NCI-H2081 (cell line): Measurements from ENCODE around the gene ZNF219.
A peak's percentile ranks its signal among the peaks of the same experiment; 100 is the strongest.

Experiments
- DNase-seq, 2 experiments: peaks; one replicate each; lab custom pipeline; 2025; lab: John Stamatoyannopoulos, UW

ZNF219 gene

DNA sequence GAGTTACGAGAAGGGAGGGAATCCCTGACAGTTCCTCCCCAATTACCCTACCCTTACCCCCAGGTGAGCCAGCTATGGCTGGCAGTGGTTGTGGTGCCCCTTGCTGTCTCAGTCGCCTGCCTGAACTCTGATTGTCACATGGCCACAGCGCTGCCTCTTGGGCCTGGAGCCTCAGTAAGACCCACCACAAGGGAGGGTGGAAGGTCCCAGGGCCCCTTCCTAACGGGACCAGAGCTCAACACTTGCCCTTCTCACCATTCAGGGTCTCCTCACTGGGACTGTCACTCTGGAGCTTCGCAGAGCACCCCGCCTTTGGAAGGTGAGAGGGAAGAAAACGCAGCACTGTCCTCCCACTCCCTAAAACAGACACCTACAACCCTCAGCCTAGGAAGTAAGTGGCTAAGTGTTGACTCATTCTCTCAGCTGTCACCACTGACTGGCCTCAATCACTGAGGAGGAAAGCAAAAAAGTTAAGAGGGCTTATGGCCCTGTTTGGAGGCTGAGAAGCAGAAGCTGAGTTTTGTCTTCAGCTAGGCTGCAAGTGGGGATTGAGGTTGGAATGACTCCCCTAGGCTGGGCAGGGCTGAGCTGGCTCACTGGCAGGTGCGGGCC is 3.5 kb upstream of the ZNF219 start:
- DNase-seq = no peak

DNA sequence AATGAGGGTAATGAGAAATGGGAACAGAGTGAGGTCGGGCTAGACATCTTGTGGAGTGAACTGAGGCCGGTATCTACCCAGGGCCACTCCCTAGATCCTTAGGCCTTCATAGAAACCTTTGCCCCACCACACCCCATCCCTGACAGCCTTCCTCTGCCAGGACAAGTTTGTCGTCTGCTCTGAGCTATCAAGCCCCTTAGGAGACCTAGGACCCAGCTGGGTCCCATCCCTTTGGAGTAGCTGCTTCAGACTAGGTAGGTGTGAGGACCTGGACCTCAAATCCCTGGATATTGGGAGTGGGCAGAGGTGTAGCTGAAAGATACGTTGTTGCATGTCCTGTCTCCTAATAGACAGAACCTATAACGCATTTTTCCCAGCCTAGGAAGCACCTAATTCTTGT is 2.5 kb upstream of the ZNF219 start, which contains the start of gene TMEM253:
TSS of gene TMEM253 (plus strand) at position 136 of the 400 bp plus-strand sequence. CDS start 278 bp downstream, outside the sequence.
- no peak for DNase-seq

DNA sequence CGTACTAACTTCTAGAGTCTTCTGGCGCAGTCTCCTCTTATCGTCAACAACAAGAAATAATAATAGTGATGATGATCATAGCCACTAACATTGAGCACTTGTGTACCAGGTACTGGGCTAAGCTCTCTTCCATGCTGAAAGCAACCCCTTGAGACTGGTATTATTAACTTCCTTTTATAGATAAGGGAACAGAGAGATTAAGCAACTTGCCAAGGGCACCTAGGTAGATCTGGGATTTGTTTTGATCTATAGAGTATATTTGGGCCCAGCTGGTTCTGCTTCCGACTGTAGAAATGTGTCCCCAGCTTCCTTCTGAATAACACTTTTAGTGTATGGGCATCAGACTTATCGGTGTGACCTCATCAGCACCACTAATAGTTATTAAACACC is 1.1 kb upstream of the ZNF219 start:
- no peak for DNase-seq

DNA sequence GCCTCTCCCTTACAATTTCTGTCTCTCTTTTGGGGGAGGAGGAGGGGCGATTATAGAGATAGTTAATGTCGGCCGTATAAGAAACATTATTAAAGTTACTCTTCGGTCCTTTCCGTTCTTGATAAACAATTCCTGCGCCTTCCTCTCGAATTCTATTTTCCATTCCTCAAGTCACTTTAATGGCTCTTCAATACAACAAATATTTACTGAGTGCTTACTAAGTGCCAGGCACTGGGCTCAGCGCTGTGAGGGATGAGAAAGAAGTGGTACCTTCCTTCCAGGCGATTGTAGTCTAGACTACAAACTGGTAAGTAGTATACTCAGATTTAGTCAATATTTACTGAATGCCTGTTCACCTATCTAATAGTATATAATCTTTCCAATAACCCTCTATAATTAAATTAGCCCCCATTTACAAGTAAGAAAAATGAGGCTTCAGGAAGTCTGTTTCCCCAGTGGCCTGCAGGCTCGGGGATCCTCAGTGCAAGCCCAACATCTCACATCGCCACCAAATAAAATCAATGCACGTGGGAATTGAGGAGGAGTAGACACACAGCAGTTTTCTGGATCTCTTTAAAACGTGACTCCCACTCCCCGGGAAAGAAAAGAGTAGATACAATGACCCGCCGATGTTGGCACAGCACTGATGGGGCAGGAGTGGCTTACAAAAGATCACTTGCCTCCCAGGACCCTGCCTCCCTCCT is 589 bp upstream of the ZNF219 start:
- DNase-seq = no peak

DNA sequence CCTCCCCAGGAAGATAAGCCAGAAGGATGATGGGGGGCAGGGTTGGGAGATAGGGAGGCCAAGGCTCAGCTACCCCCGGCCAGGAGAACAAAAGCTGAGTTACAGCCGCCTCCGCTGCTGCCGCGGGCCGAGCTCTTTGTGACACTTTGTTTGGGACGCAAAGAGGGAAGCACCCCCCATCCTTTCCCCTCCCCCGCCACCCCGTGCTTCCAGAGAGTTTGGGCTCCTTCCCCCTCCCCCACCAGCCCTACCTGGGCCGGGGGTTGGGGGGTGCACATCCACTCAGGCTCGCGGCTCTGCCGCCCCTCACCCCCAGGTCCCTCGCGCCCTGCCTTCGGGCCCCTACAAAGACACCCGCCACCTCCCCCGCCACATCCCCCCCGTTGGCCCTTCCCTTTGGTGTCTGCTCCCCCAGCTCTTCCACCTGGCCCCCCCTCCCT is 799 bp downstream of the ZNF219 start:
- DNase-seq = no peak

DNA sequence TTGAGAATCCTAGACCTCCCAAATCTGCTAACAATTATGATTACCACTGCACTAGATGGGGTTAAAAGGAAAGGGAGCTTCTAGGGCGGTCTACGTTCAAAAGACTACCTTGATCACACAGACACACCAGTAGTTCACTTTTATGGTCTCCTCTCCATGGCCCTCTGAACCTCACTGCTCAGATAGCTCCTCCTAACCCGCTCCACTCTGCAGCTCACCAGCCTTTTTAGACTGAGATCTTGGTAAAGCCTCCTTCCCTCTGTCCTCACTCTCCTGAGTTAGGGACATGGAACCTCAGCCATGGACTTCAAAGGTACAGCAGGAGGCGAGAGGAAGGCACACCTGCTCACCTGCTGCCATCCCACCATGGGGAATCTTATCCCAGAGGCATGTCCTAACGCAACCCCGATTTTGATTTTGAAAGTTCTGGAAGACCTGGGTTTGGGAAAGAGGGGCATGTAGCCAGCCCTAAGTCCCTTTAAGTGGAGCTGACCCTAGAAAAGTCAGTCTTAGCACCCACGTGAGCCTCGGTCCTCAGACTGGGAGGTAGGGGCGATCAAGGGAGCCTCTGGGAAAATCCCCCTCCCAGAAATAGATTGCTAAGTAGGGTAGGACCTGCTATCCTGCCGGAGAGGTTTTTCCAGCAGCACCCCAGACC is 1.3 kb downstream of the ZNF219 start:
- DNase-seq = no peak

DNA sequence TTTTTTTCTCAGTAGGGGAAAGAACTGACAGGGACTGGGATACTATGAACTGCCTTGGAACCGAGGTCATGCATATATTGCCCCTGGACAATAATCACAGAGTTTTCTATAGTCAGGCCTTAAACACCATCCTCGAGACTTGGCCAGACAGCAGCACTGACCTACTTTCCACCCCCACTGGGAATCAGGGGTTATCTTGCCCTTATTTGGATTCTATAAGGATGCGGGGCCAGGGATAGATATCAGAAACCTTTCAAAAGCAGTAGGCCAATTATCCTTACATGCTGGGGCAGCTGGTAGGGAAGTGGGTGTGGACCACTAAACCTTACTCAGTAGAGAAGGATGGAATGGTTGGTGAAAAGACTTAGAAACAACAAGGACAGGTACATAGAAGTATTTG is 2.0 kb downstream of the ZNF219 start:
- DNase-seq = no peak

DNA sequence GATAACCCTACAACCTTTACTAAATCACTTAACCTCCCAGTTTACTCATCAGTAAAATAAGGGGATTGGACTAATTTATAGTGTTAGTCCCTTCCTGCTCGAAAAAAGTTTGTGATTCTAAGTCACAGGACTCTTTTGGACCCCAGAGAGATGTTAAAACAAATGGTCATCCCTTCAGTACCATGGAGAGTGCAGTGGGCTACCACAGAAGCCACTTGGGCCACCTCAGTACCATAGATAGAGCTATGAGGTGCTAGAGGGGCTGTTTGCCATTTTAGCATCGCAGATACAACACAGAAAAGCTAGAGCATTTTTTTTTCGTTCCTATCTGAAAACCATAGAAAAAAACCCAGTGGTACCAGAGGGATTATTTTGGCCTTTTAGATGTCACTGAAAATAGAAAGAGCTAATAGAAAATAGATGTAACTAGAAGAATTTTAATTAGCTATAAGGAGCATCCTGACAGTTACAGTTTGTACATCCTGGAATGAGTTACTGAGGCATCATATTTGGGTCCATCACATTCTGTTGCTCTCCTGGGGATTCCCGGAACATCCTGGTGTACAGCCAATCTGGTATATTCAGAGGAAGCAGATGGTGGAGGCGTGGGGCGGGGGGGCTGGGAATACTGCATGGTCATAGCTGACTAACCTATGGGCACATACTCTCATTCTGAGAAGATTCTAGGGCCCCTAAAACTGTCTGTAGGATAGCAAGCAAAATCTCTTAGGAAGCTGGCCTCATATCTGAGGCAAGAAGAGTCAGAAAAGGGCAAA is 2.8 kb downstream of the ZNF219 start:
- DNase-seq = no peak

DNA sequence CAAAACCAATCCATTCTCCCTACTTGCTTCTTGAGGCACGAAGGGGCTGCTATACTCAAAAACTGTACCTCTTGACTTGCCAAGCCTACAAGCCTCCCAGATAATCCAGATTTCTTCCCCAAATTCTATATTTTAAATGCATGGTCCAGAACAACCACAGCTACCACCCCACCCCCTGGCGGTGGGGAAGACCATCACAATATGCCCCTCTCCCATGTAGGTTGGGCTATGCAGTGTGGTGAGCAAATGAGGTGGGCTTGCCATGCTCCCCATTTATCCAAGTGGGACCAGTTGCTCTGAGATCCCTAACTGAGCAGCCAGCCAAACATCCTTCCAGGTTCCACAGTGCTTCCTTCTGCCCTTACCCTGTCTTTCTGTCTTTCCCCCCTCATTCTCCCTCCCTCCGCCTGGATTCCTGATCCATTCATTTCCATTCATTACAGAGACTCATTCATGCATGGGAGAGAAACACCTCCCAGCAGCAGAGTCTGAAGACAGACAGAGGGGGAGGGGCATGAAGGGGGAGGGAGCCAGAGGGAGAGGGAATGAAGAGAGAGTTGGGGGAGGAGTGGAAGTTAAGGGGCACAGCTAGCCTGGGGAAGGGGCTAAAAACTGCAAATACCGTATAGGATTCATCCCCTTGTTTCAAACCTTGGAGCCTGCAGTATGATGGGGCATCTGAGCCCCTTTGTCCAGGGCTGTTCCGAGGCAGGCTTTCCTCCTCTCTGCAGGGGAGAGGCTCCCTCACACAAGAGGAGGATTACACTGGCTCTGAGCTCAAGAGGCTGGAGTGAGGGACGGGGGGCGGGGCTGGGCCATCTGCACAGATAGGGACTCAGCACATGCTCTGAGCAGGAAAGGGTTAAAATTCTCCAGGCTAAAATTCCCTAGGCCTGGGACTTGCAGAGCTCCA is 4.4 kb downstream of the ZNF219 start:
- DNase-seq = no peak

DNA sequence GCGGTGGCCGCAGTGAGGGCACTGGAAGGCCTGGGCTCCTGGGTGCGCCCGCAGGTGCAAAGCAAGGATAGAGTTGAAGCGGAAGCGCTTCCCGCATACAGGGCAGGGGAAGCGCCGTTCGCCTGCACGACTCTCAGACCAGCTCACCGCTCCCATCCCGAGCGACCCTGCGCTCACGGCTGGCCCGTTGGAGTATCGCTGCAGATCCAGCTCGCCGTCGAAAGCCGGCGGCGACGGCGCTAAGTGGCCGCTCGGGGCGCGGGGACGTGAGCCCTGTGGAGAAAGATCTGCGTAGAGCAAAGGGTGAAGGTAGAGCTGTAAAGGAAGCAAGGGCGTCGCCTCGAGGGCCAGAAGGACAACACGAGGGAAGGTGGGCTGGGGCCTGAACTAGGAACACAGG is 5.4 kb downstream of the ZNF219 start:
- no peak for DNase-seq

DNA sequence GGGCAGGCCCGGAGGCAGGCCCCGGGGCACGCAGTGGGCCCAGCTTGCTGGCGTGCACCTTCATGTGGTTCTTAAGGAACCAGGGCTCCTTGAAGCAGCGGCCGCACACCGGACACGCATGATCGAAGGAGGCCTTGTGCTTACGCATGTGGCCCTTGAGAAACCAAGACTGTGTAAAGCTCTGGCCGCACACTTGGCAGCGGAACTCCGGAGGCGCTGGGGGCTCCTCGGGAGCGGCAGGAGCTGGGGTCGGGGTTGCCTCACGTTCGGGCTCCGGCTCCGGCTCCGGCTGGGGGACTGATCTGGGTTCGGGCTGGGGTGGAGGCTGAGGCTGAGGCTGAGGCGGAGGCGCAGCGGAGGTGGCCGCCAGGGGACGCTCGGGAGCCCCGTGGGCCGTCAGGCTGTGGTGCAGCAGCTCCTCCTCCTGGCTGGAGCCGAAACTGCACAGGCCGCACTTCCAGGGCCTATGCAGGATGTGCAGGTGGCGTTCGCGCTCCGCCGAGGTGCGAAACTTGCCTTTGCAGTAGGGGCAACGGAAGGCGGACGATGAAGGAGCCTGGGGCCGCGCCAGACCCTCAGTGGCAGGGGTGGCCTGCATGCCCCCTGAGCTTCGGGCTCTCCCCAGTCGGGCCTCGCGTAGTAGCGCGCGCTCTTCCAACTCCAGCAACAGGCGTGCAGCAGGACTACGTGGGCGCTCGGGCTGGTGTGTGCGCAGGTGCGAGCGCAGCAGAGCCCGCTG is 6.0 kb downstream of the ZNF219 start:
- no peak for DNase-seq

DNA sequence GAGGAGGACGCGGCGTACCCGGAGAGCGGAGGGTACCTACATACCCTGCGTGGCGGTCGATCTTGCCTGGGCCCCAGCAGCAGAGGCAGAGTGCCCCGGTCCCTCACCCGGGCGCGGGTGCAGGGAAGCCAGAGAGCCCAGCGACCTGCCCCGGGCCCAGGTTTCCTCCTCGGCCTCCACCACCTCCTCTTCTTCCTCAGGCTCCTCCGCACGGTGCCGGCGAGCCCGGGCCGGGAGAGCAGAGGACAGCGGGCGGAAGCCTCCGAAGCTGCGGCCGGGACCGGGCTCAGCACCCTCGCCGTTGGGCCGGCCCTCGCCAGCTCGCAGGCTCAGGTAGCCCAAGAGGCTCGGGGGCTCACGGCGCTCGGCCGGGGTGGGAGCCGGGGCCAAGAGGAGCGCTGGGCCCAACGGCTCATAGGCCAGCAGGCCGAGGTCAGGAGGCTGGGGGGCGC is 6.6 kb downstream of the ZNF219 start:
- DNase-seq = no peak

DNA sequence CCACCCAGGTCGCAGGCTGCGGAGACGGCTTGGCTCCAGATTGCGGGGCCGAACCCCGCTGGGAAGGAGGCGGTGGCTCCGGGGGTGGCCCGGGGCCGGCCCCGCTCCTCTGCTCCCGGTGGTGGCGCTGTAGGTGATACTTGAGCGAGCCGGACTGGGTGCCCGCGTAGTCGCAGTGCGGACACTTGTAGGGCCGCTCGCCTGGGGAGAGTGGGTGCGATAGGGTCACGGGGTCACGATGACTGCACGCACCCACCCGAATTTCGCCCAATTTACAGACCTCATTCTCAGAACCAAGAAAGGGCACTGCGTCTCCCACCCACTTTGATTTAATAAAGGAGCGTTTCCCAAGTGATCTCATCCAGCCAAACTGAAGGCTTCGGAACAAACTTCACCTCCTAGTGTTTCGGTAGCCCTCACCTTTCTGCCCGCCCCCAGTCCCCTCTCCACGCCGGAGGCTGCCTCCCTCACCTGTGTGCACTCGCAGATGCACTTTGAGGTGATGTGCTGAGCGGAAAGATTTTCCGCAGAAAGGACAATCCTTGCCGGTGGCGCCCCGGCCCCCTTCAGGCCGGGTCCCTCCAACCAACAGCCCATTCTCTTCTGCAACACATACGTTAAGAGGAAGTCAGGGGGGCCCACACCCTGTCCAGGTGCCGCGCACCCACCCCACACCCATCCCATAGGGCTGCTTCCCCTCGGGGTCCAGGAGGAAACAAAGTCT is 7.4 kb downstream of the ZNF219 start:
- no peak for DNase-seq

DNA sequence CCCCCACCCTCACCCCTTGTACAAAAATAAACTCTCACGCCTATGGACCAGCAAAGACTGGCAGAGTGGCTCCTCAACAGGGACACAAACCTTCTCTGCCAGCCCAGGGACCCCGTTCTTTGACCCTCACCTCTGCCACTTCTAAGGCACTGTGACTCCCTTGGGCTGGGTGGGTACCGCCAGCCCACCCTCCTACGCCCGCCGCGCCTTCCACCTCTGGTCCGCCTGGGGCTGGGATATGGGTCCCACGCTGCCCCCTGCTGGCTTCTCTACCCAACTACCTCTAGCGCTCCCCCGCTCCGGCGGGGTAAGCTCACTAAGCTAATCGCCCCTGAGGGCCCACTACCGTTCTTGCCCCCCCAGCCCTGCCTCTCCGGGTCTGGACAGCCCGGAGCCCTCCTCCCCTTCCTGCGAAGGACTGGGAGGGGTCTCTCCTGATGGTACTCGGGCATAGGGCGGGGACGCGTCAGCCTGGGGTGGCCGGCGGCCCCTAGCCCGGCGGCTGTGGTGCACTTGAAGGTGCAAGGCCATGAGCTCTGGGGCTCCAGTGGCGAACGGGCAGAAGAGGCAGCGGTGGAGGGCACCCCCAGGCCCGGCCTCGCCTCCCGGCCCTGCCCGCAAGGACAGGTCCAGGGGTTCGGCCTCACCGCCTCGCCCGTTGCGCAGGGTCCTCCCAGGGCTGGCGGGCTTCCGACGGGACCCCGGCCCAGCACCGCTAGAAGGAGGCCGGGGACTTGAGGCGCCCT is 8.1 kb downstream of the ZNF219 start:
- no peak for DNase-seq

DNA sequence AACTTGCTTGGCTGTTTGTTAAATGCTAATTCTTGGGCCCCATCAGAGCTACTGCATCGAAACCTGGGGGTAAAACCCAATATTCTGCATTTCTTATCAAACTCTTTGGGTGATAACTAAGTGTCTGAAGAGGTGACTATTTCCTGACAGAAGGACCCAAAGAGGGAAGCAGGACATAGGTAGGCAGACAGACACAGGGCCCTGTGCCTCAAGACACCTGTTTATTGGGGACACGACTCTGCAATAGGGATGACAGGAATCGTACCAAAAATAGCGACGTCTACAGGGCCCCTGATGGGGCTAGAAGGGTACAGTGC is 8.6 kb downstream of the ZNF219 start:
- DNase-seq = no peak

DNA sequence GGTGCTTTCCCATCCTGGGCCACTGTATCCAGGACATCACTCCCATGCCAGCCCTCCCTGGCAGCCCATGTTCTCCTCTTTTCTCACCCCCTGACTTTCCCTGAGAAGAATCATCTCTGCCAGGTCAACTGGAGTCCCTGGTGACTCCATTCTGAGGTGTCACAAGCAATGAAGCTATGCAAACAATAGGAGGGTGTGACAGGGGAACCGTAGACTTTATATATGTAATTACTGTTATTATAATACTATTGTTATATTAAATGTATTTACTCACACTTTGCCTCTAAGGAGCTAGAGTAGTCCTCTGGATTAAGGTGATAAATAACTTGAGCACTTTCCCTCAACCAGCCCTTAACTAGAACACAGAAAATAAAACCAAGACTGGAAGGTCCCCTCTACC is 9.2 kb downstream of the ZNF219 start:
- no peak for DNase-seq

DNA sequence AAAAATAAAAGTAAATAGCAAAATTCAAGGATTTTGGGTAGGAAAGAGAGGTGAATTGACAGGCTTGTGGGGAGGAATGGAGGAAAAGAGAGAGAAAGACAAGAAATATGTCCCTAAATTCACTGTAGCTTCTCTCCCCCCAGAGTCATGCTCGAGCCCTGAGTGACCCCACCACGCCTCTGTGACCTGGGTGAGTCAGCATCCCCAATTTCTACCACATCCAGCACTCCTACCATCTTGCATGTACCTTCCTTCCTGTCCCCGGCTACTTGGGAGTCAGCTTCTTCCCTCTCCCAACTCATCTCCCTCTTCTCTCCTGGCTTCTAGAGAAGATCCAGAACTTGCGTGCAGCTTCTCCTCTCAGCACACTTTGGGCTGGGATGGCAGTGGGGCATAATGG is 9.8 kb downstream of the ZNF219 start:
- DNase-seq = no peak

DNA sequence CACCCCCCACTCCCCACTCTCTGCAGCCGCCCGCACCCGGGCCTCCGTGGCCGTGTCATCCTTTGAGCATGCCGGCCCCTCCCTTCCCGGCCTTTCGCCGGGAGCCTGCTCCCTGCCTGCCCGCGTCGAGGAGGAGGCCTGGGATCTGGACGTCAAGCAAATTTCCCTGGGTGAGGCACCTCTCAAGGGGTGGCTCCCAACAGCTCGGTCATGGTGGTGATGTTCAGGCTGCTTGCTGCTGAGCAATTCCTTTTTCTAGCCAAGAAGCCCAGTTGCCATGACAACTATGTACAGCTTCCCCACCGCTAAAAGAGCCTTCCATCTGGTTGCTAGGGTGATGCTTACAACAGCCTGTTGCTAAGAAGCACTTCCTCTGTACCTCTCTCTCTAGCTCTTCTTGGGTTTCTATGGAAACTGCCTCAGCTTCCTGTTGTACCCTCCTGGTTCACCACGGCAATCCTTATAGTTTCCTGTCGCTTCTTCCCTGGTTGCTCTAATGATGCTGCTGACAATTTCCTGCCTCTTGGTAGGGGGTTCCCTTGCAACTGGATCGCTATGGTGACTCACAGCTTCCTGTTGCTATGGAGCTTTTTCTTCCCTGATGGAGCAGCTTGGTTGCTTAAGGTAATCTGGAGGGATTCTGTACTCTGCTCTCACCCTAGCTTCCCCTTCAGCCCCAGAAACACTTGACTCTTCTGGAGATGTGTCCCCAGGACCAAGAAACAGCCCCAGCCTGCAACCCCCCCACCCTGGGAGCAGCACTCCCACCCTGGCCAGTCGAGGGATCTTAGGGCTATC is 11.0 kb downstream of the ZNF219 start:
- peak; percentile 54 to 74 for DNase-seq

DNA sequence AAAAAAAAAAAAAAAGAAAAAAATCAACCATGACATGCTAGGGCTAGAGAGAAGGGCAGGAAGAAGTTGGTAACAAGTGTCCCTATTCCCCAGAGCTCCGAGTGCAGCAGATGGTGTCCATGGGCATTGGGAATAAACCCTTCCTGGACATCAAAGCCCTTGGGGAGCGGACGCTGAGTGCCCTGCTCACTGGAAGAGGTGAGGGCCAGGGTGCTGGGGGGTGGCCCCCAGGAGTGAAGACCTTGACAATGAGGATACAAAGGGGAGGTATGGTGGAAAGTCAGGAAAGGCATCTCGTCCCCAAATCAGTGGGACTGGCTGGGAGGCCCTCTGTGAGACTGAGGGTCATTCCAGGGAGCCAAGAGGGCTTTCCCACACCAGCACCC is 11.6 kb downstream of the ZNF219 start:
- no peak for DNase-seq
